ENCODE results near the gene C17orf67. TPM values are rescaled to one million over a fixed set of nuclear protein-coding genes. Genes with fewer than 3 reads are reported as not detected.
A peak's percentile ranks its signal among the peaks of the same experiment; 100 is the strongest.

C17orf67 gene
- total RNA-seq, 6 experiments from 2014 or later: 0.31 to 1.1 (median 0.78) TPM

DNA sequence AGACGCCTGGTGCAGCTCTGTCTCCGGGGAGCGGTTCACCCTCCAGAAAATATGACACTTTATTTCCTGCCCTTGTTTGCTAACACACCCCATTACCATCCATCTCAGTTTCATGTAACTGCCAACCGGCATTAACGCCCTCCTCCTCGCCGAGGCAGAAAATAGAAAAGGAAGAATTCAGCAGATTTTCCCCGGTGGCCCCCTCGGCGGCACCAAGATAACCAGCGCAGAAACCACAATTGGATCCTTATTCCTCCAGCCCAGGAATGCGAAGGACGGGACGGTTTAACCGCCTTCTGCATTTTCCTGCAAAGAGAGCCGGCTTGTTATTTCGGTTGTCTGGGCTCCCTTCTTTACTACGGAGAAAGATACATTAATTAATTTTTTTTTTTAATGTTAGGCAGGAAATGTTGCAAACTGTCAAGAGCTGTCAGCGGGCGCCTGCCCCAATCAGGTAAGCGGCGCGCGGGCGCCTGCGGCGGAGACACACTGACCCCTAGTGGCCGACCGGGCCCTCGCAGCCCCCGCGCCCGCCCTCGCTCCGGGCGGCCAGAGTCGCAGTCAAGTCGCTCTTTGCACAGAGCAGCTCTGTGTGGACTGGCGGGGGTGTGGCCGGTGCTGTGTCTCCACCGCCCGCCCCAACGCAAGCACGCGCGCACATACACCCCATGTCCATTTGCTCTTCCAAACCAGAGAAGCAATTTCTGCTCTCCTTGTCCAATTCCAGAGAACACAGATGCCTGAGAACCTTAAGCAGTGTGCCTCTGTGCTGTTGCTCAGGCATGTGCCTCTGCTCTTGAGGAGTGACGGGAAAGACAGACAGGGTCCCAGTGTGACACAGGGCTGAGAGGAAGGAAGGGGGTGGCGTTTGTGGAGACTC, 53.6 kb downstream of the C17orf67 start:
- intact Hi-C loops (cut with DNase I): no loop called here
- Histone ChIP-seq H3K4me1 (peaks cover 0 to 4% (median 0%) of the 10 kb centered on the region in 4 donors), H3K4me3 (peak overlapping the region in 1 of 3 donors; percentile 28), H3K27me3 (no peaks in the 10 kb centered on the region), H3K27ac (no peak overlapping the region), H3K36me3 (no peaks in the 10 kb centered on the region), H3K9me3 (no peaks in the 10 kb centered on the region)
- DNase-seq: peak; percentile 81 to 88 (median 84)
- no peak for TF ChIP-seq POLR2A (IDR thresholded peaks at IDR 0.05)
- TF ChIP-seq, protein P1, sequence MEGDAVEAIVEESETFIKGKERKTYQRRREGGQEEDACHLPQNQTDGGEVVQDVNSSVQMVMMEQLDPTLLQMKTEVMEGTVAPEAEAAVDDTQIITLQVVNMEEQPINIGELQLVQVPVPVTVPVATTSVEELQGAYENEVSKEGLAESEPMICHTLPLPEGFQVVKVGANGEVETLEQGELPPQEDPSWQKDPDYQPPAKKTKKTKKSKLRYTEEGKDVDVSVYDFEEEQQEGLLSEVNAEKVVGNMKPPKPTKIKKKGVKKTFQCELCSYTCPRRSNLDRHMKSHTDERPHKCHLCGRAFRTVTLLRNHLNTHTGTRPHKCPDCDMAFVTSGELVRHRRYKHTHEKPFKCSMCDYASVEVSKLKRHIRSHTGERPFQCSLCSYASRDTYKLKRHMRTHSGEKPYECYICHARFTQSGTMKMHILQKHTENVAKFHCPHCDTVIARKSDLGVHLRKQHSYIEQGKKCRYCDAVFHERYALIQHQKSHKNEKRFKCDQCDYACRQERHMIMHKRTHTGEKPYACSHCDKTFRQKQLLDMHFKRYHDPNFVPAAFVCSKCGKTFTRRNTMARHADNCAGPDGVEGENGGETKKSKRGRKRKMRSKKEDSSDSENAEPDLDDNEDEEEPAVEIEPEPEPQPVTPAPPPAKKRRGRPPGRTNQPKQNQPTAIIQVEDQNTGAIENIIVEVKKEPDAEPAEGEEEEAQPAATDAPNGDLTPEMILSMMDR (IDR thresholded peaks at IDR 0.05): peak; percentile 90 to 100 (median 99)
- 2% methylated on average over 29 of the region's 48 CpGs for WGBS (ENCODE audit: insufficient coverage, low coverage, low lambda C conversion rate, missing lambda C conversion rate)
- ATAC-seq: peak; percentile 99 to 100 (median 100)

DNA sequence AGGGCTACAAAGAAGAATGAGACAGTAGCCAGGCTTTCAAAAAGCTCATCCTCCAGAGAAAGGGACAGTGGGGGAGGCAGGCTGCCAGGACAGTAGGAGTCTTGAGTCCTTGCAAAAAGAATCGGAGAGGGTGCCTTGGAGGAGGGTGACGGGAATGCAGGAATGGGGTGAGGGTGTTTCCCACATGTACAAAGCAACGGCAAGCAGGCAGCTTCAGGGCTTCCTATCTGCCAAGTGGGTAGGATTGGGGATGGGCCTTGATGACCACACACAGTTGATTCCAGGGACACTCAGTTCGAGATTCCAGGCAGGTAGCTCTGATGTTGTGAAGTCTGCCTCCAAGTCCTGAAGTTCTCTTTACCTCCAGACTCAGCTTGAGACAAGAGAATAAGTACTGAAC, 54.4 kb downstream of the C17orf67 start:
- Histone ChIP-seq H3K4me1 (peaks cover 0 to 4% (median 0%) of the 10 kb centered on the region in 4 donors), H3K27me3 (no peaks in the 10 kb centered on the region), H3K9me3 (no peaks in the 10 kb centered on the region), H3K4me3 (no peak overlapping the region), H3K27ac (no peak overlapping the region), H3K36me3 (no peaks in the 10 kb centered on the region)
- WGBS (ENCODE audit: insufficient coverage, low coverage, low lambda C conversion rate, missing lambda C conversion rate): 50% methylated on average over 3 of the region's 4 CpGs
- ATAC-seq (no peak), DNase-seq (no peak)
- intact Hi-C loops (cut with DNase I): no loop called here
- no peak for TF ChIP-seq POLR2A (IDR thresholded peaks at IDR 0.05)
- TF ChIP-seq, protein P1 (IDR thresholded peaks at IDR 0.05): no peak

DNA sequence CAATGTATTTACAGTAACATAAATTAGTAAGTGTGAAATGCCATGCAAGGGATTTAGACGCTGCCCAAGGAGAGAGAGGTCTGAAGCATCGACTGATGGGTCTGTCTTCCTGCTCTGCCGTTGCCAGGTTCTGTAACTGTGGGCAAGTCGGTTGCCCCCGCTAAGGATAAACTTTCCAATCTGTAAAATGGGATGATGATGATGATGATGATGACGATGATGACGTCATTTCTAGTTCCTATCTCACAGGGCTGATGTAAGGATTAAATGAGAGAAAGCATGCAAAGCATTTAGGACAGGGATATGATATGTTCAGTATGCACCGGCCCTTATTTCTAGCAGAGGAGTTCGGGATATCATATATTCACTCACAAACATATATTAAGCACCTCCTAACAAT, 54.8 kb downstream of the C17orf67 start:
- no peak for ATAC-seq
- intact Hi-C loops (cut with DNase I): no loop called here
- H3K4me3 ChIP-seq: no peak overlapping the region
- no peak for TF ChIP-seq POLR2A (IDR thresholded peaks at IDR 0.05)
- TF ChIP-seq, protein P1 (IDR thresholded peaks at IDR 0.05): no peak
- H3K9me3 ChIP-seq: no peaks in the 10 kb centered on the region
- DNase-seq: no peak
- no peak overlapping the region for H3K27ac ChIP-seq
- H3K4me1 ChIP-seq: peaks cover 0 to 4% (median 0%) of the 10 kb centered on the region in 4 donors
- no peaks in the 10 kb centered on the region for H3K36me3 ChIP-seq
- H3K27me3 ChIP-seq: no peaks in the 10 kb centered on the region
- WGBS (ENCODE audit: insufficient coverage, low coverage, low lambda C conversion rate, missing lambda C conversion rate): 79% methylated on average over 9 of the region's 9 CpGs

DNA sequence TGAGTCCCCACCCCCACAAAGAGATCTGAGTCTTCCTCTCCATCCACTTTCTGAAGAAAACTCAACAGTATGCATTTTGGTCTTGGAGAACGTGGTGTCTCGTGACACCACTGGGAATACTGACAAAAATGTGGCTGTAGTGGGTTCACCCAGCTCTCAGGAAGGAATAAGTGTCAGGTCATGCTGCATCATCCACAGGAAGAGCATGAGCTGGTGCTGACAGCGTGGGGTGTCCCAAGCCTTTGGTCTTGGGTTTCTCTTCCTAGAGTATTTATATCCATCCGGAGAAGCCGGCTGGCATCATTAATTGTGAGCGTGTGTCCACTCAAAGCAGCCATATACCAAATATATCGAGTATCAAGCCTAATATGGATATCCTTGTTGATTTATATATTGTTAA, 55.9 kb downstream of the C17orf67 start:
- ATAC-seq (no peak), DNase-seq (no peak)
- Histone ChIP-seq H3K9me3 (no peaks in the 10 kb centered on the region), H3K4me1 (peaks cover 0 to 4% (median 0%) of the 10 kb centered on the region in 4 donors), H3K4me3 (no peak overlapping the region), H3K27ac (no peak overlapping the region), H3K36me3 (no peaks in the 10 kb centered on the region), H3K27me3 (no peaks in the 10 kb centered on the region)
- 51% methylated on average over 6 of the region's 7 CpGs for WGBS (ENCODE audit: insufficient coverage, low coverage, low lambda C conversion rate, missing lambda C conversion rate)
- TF ChIP-seq POLR2A (IDR thresholded peaks at IDR 0.05): no peak
- TF ChIP-seq, protein P1 (IDR thresholded peaks at IDR 0.05): no peak
- intact Hi-C loops (cut with DNase I): no loop called here
